HEK293 (cell line): Measurements from ENCODE around the gene NT5DC4.
A peak's percentile ranks its signal among the peaks of the same experiment; 100 is the strongest.

Source experiments
- CTCF ChIA-PET: fragments of 350-600 bp; formaldehyde crosslinking; extraction: SDS; loops from one replicate; lab custom pipeline; 2021; ENCODE audit warnings: antibody characterized with exemption; lab: Yijun Ruan, JAX
- POLR2A ChIA-PET: fragments of 300-600 bp; formaldehyde crosslinking; extraction: SDS; loops from one replicate; lab custom pipeline; 2020; ENCODE audit warnings: antibody characterized with exemption, inconsistent platforms; lab: Yijun Ruan, JAX
- H3K27ac ChIP-seq: fragments of 200-500 bp; sonication (Bioruptor generic); 2 replicates; pipeline ENCODE4 v1.5.1; 2014; ENCODE audit warnings: low read depth, low read length, control low read depth, inconsistent platforms; ENCODE audit errors: extremely low read depth
- H3K36me3 ChIP-seq, 2 experiments: fragments of 200-500 bp in 1 of 2; sonication (Bioruptor generic) in 1 of 2; 1 replicate in 1 of 2; 2 replicates in 1 of 2; pipeline ENCODE4 v1.5.1; 2014 to 2017; ENCODE audit warnings: inconsistent platforms in 2 of 2, low read length in 2 of 2; ENCODE audit not compliant: control insufficient read depth in 2 of 2, insufficient read depth in 1 of 2
- H3K4me1 ChIP-seq: fragments of 200-500 bp; sonication (Bioruptor generic); 2 replicates; pipeline ENCODE4 v1.5.1; 2014; ENCODE audit warnings: mild to moderate bottlenecking, low read length, inconsistent platforms; ENCODE audit not compliant: control insufficient read depth, insufficient read depth
- H3K4me3 ChIP-seq: 2 replicates; pipeline ENCODE4 v1.5.1; 2011; ENCODE audit warnings: low read depth, mild to moderate bottlenecking, control low read depth, low read length, moderate library complexity
- H3K9me3 ChIP-seq: fragments of 200-500 bp; sonication (Bioruptor generic); 2 replicates; pipeline ENCODE4 v1.5.1; 2014; ENCODE audit warnings: low read depth, low read length, inconsistent platforms; ENCODE audit not compliant: control insufficient read depth, insufficient read depth
- BCL11B ChIP-seq: fragments of 450-650 bp; formaldehyde crosslinking; IDR thresholded peaks from 2 replicates; pipeline ENCODE4 v1.5.1; 2016; ENCODE audit warnings: low read depth, missing biosample characterization, missing genetic modification characterization
- GLI2 ChIP-seq: fragments of 450-650 bp; formaldehyde crosslinking; IDR thresholded peaks from 2 replicates; pipeline ENCODE4; 2017; ENCODE audit warnings: missing biosample characterization, missing genetic modification characterization, low read depth, borderline replicate concordance
- GLIS1 ChIP-seq: fragments of 450-650 bp; formaldehyde crosslinking; IDR thresholded peaks from 2 replicates; pipeline ENCODE4 v1.5.1; 2016; ENCODE audit warnings: missing biosample characterization, missing genetic modification characterization
- GLIS2 ChIP-seq: fragments of 450-650 bp; formaldehyde crosslinking; IDR thresholded peaks from 2 replicates; pipeline ENCODE4 v1.5.1; 2016; ENCODE audit warnings: missing biosample characterization, missing genetic modification characterization
- KLF10 ChIP-seq: fragments of 450-650 bp; IDR thresholded peaks from 2 replicates; pipeline ENCODE4 v1.5.1; 2018; ENCODE audit warnings: missing biosample characterization, mild to moderate bottlenecking, missing genetic modification characterization
- KLF9 ChIP-seq: fragments of 450-650 bp; formaldehyde crosslinking; IDR thresholded peaks from 2 replicates; pipeline ENCODE4 v1.5.1; 2016; ENCODE audit warnings: missing biosample characterization, missing genetic modification characterization, low read depth
- MEIS1 ChIP-seq: sonication (generic); formaldehyde crosslinking; IDR thresholded peaks from 2 replicates; pipeline ENCODE4 v1.8.1; 2022; ENCODE audit warnings: missing genetic modification reagents, mild to moderate bottlenecking, borderline replicate concordance
- PRDM1 ChIP-seq: fragments of 450-650 bp; formaldehyde crosslinking; IDR thresholded peaks from 2 replicates; pipeline ENCODE4; 2016; ENCODE audit warnings: missing biosample characterization, missing genetic modification characterization
- SCRT1 ChIP-seq: fragments of 450-650 bp; formaldehyde crosslinking; IDR thresholded peaks from 2 replicates; pipeline ENCODE4 v1.5.1; 2016; ENCODE audit warnings: missing biosample characterization, missing genetic modification characterization, borderline replicate concordance
- WT1 ChIP-seq: fragments of 450-650 bp; formaldehyde crosslinking; IDR thresholded peaks from 2 replicates; pipeline ENCODE4 v1.5.1; 2016; ENCODE audit warnings: missing biosample characterization, missing genetic modification characterization
- YY1 ChIP-seq: fragments of 450-650 bp; formaldehyde crosslinking; IDR thresholded peaks from 2 replicates; pipeline ENCODE4 v1.5.1; 2018; ENCODE audit warnings: missing biosample characterization, missing genetic modification characterization
- ZBTB8A ChIP-seq: fragments of 450-650 bp; formaldehyde crosslinking; IDR thresholded peaks from 2 replicates; pipeline ENCODE4 v1.5.1; 2016; ENCODE audit warnings: missing biosample characterization, missing genetic modification characterization
- ZFP69B ChIP-seq: fragments of 450-650 bp; formaldehyde crosslinking; IDR thresholded peaks from 2 replicates; pipeline ENCODE4 v1.5.1; 2016; ENCODE audit warnings: missing biosample characterization, missing genetic modification characterization
- ZNF155 ChIP-seq: fragments of 450-650 bp; formaldehyde crosslinking; IDR thresholded peaks from 2 replicates; pipeline ENCODE4 v1.5.1; 2016; ENCODE audit warnings: missing biosample characterization, missing genetic modification characterization
- ZNF302 ChIP-seq: fragments of 450-650 bp; formaldehyde crosslinking; IDR thresholded peaks from 2 replicates; pipeline ENCODE4 v1.5.1; 2016; ENCODE audit warnings: missing biosample characterization, missing genetic modification characterization, low read depth
- ZNF426 ChIP-seq: fragments of 450-650 bp; formaldehyde crosslinking; IDR thresholded peaks from 2 replicates; pipeline ENCODE4 v1.5.1; 2017; ENCODE audit warnings: missing biosample characterization, missing genetic modification characterization, mild to moderate bottlenecking, inconsistent platforms, moderate library complexity
- ZNF473 ChIP-seq: fragments of 450-650 bp; formaldehyde crosslinking; IDR thresholded peaks from 2 replicates; pipeline ENCODE4 v1.5.1; 2017; ENCODE audit warnings: missing biosample characterization, missing genetic modification characterization
- ZNF501 ChIP-seq: fragments of 450-650 bp; formaldehyde crosslinking; IDR thresholded peaks from 2 replicates; pipeline ENCODE4 v1.5.1; 2016; ENCODE audit warnings: missing biosample characterization, missing genetic modification characterization
- ZNF510 ChIP-seq: fragments of 450-650 bp; formaldehyde crosslinking; IDR thresholded peaks from 2 replicates; pipeline ENCODE4 v1.5.1; 2018; ENCODE audit warnings: mild to moderate bottlenecking, missing genetic modification characterization, missing biosample characterization; ENCODE audit not compliant: insufficient replicate concordance
- ZNF529 ChIP-seq: fragments of 450-650 bp; formaldehyde crosslinking; IDR thresholded peaks from 2 replicates; pipeline ENCODE4 v1.5.1; 2017; ENCODE audit warnings: missing genetic modification characterization, missing biosample characterization; ENCODE audit not compliant: insufficient replicate concordance
- ZNF624 ChIP-seq: fragments of 450-650 bp; formaldehyde crosslinking; IDR thresholded peaks from 2 replicates; pipeline ENCODE4 v1.5.1; 2017; ENCODE audit warnings: missing biosample characterization, missing genetic modification characterization
- ZNF658 ChIP-seq: fragments of 450-650 bp; formaldehyde crosslinking; IDR thresholded peaks from 2 replicates; pipeline ENCODE4; 2016; ENCODE audit warnings: missing biosample characterization, missing genetic modification characterization
- ZNF660 ChIP-seq: fragments of 450-650 bp; IDR thresholded peaks from 2 replicates; pipeline ENCODE4 v1.5.1; 2018; ENCODE audit warnings: missing biosample characterization, mild to moderate bottlenecking, missing genetic modification characterization
- ZNF76 ChIP-seq: fragments of 450-650 bp; formaldehyde crosslinking; IDR thresholded peaks from 2 replicates; pipeline ENCODE4; 2016; ENCODE audit warnings: low read depth, missing biosample characterization, missing genetic modification characterization, borderline replicate concordance
- ZNF776 ChIP-seq: fragments of 450-650 bp; formaldehyde crosslinking; IDR thresholded peaks from 2 replicates; pipeline ENCODE4 v1.5.0; 2017; ENCODE audit warnings: missing biosample characterization, missing genetic modification characterization, borderline replicate concordance
- ZNF837 ChIP-seq: fragments of 450-650 bp; formaldehyde crosslinking; IDR thresholded peaks from 2 replicates; pipeline ENCODE4 v1.5.1; 2016; ENCODE audit warnings: missing biosample characterization, missing genetic modification characterization
- ZSCAN16 ChIP-seq: fragments of 450-650 bp; formaldehyde crosslinking; IDR thresholded peaks from 2 replicates; pipeline ENCODE4 v1.5.1; 2016; ENCODE audit warnings: missing biosample characterization, missing genetic modification characterization
- TF ChIP-seq, protein P1 (sequence below): fragments of 450-650 bp; formaldehyde crosslinking; IDR thresholded peaks from 2 replicates; pipeline ENCODE4 v1.5.1; 2016; ENCODE audit warnings: missing biosample characterization, missing genetic modification characterization
- TF ChIP-seq, protein P2 (sequence below): fragments of 450-650 bp; formaldehyde crosslinking; IDR thresholded peaks from 2 replicates; pipeline ENCODE4 v1.5.1; 2017; ENCODE audit warnings: missing biosample characterization, mild to moderate bottlenecking, missing genetic modification characterization, moderate library complexity
- TF ChIP-seq, protein P3 (sequence below): fragments of 450-650 bp; formaldehyde crosslinking; IDR thresholded peaks from 2 replicates; pipeline ENCODE4 v1.5.1; 2016; ENCODE audit warnings: missing biosample characterization, missing genetic modification characterization

NT5DC4 gene

DNA sequence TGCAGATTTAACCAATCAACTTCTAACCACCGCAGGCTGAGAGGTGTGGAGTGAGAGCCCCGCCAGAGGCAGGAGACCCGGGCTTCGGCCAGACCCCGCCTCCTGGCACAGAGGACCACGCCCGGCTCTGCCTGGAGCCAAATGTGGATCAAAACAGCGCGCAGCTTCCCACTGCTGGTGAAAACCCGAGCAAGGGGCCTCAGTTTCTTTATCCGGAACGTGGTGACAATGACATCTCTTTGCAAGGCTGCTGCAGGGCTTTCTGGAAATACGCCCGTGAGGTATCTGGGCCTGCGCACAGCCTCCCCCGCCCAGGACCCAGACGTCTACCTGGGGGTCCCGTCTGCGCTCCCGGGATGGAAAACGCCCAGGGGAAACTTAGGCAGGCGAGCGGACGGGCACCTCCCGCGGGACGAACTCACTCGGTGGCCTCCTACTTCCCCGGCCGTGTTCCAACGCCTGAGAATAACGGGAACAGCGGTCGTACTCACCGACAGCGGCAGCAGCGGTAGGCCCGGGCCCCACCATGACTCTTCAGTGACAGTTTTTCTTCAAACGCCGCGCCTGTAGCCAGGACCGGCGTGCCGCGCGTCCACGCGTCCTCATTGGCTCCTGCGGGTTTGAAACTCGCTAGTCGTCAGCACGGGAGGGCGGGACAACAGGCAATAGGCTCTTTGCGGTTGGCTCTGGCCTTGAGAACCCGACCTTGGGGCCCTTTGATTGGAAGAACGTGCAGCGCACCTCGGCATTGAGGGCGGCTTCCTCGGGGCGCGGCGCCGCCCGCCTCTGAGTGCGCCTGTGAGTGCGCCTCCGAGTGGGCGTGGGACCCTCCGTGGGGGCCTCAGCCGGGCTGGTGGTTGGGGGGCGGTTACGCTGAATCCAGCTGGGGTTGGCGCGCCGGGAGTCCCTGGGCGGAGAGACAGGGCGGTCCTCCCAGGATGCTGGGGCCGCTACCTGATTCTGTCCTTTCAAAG is 43.5 kb downstream of the NT5DC4 start, which contains the start of gene CKAP2L (continued):
- peak; percentile 91 for TF ChIP-seq KLF9
- TF ChIP-seq YY1 (tag by site-specific recombination): no peak
- no peak for TF ChIP-seq ZNF837 (tag by site-specific recombination)
- TF ChIP-seq GLI2 (tag by site-specific recombination): no peak
- peak; percentile 81 for TF ChIP-seq KLF10 (tag by site-specific recombination)
- no peak for TF ChIP-seq BCL11B (tag by site-specific recombination)
- no peak for TF ChIP-seq ZNF529 (tag by site-specific recombination)
- TF ChIP-seq ZNF510 (tag by site-specific recombination): no peak
- no peak for TF ChIP-seq ZNF776 (tag by site-specific recombination)
- no peak for TF ChIP-seq ZNF473 (tag by site-specific recombination)
- TF ChIP-seq PRDM1 (tag by site-specific recombination): no peak
- no peak for TF ChIP-seq ZNF658
- peak; percentile 5; the same call in 1 of the 2 replicates for TF ChIP-seq ZNF501 (tag by site-specific recombination)
- peak; percentile 89 for TF ChIP-seq GLIS2 (tag by site-specific recombination)
- TF ChIP-seq, protein P1, sequence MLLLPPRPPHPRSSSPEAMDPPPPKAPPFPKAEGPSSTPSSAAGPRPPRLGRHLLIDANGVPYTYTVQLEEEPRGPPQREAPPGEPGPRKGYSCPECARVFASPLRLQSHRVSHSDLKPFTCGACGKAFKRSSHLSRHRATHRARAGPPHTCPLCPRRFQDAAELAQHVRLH (tag by site-specific recombination): peak; percentile 34; the same call in 1 of the 2 replicates
- no peak for TF ChIP-seq WT1 (tag by site-specific recombination)
- peak; percentile 100 for TF ChIP-seq ZBTB8A
- peak; percentile 85 for TF ChIP-seq GLIS1 (tag by site-specific recombination)
- peak; percentile 96 for TF ChIP-seq ZFP69B (tag by site-specific recombination)

DNA sequence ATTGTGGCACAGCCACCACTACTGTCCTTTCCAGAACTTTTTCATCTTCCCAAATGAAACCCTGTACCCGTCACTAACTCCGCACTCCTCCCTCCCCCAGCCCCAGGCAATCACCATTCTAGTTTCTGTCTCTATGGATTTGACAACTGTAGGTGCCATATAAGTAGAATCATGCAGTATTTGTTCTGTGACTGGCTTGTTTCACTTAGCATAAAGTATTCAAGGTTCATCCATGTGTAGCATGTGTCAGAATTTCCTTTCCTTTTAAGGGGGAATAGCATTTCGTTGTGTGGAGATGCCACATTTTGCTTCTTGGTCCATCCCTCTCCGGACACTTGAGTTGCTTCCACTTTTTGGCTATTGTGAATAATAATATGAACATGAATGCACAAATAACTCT is 44.4 kb downstream of the NT5DC4 start:
- POLR2A ChIA-PET: interaction anchor here (1.0 kb wide), 1 partner anchor 11 kb away, joined by 4 read pairs; no protein-coding TSS in a partner anchor

More for the DNA sequence above, 44.4 kb downstream of the NT5DC4 start:
- Histone ChIP-seq H3K36me3 (peaks cover 11 to 18% of the 10 kb centered on the region in 2 experiments), H3K4me3 (peak overlapping the region; percentile 99), H3K4me1 (0 out of 2 replicates have a peak, but pooled peaks cover 7% of the 10 kb centered on the region), H3K9me3 (no peaks in the 10 kb centered on the region), H3K27ac (no peak overlapping the region)
- CTCF ChIA-PET: interaction anchor here (0.6 to 4.4 kb wide), 3 partner anchors 16 to 615 kb away, joined by 3 to 35 read pairs (median 3); no protein-coding TSS in a partner anchor
- TF ChIP-seq ZSCAN16 (tag by site-specific recombination): no peak
- no peak for TF ChIP-seq ZNF660 (tag by site-specific recombination)
- TF ChIP-seq, protein P2, sequence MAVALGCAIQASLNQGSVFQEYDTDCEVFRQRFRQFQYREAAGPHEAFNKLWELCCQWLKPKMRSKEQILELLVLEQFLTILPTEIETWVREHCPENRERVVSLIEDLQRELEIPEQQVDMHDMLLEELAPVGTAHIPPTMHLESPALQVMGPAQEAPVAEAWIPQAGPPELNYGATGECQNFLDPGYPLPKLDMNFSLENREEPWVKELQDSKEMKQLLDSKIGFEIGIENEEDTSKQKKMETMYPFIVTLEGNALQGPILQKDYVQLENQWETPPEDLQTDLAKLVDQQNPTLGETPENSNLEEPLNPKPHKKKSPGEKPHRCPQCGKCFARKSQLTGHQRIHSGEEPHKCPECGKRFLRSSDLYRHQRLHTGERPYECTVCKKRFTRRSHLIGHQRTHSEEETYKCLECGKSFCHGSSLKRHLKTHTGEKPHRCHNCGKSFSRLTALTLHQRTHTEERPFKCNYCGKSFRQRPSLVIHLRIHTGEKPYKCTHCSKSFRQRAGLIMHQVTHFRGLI (tag by site-specific recombination): no peak
- TF ChIP-seq, protein P3, sequence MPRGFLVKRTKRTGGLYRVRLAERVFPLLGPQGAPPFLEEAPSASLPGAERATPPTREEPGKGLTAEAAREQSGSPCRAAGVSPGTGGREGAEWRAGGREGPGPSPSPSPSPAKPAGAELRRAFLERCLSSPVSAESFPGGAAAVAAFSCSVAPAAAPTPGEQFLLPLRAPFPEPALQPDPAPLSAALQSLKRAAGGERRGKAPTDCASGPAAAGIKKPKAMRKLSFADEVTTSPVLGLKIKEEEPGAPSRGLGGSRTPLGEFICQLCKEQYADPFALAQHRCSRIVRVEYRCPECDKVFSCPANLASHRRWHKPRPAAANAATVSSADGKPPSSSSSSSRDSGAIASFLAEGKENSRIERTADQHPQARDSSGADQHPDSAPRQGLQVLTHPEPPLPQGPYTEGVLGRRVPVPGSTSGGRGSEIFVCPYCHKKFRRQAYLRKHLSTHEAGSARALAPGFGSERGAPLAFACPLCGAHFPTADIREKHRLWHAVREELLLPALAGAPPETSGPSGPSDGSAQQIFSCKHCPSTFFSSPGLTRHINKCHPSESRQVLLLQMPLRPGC (tag by site-specific recombination): no peak
- TF ChIP-seq SCRT1 (tag by site-specific recombination): no peak
- no peak for TF ChIP-seq ZNF302 (tag by site-specific recombination)
- TF ChIP-seq GLIS2 (tag by site-specific recombination): no peak
- no peak for TF ChIP-seq ZNF426
- no peak for TF ChIP-seq PRDM1 (tag by site-specific recombination)
- TF ChIP-seq ZNF624: no peak
- no peak for TF ChIP-seq ZNF76
- TF ChIP-seq MEIS1: no peak
- TF ChIP-seq ZNF155 (tag by site-specific recombination): no peak
